EL (cell line): Measurements from ENCODE around the gene UBIAD1.

Experiments used
- DNase-seq: peaks from one replicate; pipeline ENCODE4 v3.0.0-alpha.2; 2016

UBIAD1 gene, protein sequence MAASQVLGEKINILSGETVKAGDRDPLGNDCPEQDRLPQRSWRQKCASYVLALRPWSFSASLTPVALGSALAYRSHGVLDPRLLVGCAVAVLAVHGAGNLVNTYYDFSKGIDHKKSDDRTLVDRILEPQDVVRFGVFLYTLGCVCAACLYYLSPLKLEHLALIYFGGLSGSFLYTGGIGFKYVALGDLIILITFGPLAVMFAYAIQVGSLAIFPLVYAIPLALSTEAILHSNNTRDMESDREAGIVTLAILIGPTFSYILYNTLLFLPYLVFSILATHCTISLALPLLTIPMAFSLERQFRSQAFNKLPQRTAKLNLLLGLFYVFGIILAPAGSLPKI

DNA sequence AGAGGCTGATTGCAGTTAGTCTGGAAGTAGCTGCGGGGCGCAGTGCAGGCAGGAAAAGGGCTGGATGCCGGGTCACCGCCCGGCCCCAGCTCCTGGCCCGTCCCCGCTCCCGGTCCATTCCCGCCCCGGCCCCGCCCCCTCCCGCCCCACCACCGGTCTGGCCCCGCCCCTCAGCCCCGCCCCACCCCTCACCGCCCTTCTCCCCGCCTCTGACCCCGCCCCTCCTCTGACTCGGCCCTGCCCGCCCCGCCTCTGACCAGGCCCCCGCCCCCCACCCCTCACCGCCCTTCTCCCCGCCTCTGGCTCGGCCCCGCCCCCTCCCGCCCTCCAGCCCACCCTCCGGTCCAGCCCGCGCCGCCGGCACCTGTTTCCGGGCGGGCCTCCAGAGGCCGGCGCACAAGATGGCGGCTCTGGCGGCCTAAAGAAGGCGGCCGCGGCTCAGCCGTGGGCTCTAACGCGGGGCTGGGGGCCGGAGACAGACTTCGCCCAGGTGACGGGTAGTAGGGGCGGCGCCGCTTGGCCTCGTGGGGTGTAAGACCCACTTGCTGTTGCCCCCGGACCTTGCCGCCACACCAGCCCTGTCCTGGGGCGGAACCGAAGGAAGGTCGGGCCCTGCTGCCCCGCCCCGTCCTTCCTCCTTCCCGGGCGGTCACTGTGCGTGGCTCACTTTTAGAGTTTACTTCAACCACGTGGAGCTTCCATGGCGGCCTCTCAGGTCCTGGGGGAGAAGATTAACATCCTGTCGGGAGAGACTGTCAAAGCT is at the start of gene UBIAD1:
TSS of gene UBIAD1 (plus strand) at position 367 of the 763 bp plus-strand sequence. CDS start at position 701, 334 bp downstream.
- peak; percentile 87 for DNase-seq

DNA sequence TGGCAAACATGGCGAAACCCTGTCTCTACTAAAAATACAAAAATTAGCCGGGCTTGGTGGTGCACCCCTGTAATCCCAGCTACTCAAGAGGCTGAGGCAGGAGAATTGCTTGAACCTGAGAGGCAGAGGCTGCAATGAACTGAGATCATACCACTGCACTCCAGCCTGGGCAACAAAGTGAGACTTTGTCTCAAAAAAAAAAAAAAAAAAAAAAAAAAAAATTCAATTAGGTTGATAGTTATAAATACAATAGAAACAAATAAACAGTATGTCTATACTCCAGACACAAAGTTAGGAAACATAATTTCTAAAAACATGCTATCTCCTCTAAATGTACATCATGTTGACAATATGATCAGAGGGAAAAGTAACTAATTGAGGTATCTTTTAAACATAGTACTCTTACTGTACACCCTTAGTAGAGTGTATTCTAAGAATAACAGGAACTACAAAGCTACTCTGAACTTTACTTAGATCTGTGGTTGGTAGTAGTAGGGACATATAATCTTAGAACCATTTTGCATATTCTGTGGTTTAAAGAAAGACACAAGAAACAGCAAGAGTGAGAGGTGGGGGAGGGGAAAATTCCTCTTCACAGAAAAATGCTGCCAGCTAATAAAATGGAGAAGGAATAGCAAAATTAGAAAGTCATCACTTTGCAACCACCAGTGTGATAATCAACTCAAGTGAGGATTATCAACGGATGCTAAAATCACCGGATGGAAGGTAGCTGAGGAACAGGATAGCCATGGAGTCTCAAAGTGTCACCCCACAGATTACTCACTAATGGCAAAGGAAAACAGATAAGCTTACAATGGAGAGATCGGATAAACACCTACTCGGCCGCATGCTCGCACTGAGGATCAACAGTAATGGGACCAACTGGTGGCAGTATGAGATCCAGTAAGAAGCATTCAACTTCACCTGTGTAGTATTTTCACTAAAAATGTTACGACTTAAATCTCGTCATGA is 45.6 kb upstream of the UBIAD1 start:
- no peak for DNase-seq

DNA sequence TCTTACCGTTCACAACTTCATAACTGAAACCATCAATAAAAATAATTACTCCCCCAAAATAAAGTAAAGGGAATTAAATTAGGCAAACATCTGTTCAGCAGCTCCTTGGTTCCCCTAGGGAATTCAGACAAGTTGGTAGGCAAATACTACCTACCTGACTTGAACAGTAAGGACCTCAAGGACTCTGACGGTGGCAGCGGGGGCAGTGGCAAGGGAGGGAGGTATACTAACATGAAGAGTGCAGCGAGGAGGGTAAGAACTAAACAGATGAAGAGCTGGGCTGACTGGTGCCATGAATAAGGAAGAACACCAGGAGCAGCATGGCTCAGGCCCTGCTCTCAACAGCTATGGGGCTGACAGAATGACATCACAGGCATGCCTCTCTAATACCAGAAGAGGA is 43.8 kb upstream of the UBIAD1 start:
- DNase-seq: no peak

DNA sequence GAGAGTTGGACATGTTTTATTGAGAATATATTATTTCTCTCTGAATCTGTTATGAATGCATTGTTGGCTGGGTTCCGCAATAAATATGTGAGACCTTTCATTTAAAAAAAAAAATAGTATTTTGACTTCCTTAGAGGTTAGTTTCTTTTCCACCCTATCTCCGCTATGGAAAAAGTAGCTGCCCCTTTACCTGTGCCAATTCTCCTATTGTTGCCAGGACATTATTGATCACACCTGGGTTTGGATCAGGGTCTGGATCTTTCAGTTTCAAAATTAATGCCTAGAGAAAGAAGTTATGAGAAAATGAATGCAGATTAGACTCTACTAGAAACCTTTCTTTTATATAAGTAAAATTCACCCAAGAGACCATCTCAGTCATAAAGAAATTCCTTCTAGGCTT is 39.8 kb upstream of the UBIAD1 start:
- DNase-seq: no peak

DNA sequence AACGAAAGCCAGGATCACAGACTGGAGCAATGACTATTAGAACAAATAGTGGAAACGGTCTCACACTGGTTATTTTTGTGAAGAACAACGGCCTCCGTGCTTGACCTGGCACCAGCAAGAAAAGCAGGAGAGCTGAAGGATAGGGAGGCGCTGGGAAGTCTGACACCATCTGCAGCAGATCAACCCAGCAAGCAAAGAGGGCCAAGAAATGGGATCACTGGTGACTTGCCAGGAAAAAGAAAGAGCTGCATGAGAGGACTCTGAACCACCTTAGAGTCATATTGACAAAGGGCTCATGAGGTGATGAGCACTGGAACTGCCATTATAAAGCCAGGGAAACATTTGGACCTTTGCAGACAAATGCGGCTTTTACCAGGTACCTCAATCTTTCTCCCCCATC is 35.6 kb upstream of the UBIAD1 start:
- DNase-seq: no peak

DNA sequence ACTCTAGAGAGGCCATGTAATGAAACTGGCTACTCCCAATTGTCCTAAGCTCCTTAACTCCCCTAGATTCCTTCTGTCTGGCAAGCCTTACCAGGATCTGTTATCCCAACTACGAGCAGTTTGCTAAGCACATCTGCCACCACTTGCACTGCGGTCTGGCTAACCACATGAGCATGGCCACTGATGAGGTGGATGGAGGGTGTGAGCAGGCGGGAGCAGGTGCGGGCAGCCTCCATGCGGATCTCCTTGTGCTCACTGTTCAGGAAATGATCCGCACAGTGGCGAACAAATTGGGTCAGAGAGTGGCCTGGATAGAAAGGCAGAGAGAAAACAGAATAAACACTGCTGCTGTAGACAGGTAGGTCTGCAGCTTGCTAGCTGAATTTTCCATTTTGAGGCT is 34.7 kb upstream of the UBIAD1 start:
- no peak for DNase-seq

DNA sequence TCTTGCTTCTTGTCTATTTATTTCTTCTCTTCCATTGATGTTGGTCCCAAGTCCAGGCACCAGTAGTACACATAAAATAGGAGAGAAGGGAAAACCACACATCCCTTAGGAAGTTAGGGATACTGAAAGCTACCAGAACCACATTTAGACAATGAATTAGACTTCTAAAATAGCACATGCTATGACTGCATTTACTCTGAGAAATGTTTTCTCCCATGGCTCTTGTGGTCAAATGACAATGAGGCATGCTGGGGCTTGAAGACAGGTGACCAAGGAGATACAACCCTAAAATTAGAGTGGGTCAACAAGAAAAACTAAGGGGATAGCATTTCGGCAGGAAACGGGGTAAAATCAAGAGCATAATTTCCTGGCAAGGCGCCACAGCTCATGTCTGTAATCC is 27.8 kb upstream of the UBIAD1 start:
- no peak for DNase-seq

DNA sequence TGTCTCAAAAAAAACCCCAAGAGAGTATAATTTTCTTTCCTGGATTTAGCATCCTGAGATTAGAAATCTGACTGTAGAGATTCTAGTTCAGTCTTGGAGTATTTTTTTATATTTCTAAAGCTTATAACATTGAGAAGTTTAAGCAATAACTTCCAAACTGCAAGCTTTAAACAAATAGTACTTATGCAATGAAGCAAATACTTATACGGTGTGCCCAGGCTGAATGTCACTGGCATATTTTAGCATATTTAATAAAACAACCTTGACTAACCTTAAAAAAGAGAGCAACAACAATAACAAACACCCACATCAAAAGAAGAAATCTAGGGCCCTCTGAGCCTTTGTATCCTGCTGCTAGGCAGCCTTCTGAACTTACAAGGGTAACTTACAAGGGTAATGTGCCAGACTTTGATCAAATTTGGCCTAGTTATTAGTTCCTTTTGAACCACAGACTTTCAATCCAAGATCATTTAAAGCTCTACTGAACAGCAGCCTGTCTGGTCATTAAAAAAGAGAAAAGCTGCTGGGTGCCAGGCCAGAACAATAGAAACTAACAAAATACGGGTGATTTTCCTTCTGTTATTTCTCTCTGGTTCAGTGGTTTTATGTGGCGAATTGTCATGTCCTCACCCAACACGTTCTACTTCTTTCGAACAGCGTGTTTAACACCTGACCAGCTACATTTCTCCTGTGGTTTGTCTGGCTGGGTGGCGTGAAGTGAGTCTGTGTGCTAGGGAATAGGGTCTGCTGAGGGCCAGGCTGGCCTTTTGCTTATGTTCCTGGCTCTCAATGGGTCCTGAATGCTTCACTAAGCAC is 26.9 kb upstream of the UBIAD1 start:
- DNase-seq: no peak

DNA sequence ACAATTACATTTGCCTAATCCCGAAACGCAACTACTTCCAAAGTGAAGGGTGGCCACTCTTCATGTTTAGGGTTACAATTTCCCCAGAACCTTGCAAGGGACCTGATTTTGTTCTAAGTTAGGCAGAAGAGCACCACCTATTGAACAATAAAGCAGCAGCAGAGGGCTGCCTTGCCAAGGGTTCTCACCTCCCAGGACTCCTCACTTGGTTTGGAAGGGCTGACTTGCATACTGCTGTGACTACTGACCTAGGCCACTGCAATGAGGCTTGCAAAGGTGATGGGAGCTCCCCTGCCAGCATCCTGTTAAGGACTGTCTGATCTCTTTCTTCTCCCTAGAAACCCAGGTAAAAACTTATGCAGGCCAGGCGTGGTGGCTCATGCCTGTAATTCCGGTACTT is 24.8 kb upstream of the UBIAD1 start:
- DNase-seq: no peak

DNA sequence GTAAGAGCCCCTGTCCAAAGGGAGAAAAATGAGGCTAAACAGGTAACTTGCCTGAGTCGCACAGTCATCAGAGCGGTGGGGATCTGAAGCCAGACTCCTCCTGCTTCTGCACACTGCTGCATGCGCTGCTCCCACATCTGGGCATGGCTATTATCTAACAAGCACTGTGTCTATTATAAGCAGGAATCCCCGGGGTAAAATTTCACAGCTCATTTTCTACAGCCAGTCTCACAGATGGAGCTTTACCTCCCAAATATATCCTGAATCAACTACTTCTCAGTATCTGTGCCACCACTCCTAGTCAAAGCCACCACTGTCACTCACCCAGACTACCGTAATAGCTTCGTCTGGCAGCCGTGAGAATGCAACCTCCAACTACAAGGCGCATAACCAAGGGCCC is 20.5 kb upstream of the UBIAD1 start:
- no peak for DNase-seq

DNA sequence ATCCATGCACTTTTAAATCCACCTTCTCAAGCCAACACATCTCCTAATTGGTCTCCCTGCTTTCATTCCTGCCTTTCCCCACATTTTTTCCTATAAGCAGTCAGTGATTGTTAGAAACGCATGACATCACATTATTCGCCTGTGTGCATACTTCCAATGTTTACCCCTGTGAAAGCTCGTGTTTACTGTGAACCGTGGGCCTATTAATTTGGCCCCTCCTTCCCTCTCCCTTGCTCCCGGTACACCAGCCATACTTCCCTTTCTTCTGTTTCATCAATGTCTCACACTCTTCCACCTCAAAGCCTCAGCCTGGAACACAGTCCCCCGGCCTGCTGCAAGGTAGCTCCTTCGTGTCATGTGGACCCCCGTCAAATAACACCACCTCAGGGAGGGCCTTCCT is 19.8 kb upstream of the UBIAD1 start:
- no peak for DNase-seq

DNA sequence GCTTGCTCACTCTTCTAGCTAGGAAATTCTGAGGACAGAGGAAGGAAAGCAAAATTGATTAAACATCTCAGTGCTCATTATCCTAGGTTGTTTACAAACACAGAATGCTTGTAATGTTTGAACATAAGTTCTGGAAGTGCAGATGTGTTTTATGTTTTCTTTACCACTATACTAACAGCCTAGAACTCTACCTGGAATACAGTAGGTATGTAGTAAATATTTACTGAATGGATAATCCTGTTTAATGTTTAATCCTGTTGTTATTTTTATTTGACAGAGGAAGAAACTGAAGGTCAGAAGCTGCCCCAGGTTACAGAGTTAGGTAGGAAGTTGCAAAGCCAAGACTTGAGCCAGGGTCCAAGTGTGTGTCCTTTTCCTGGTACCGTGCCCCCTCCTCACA is 16.7 kb upstream of the UBIAD1 start:
- DNase-seq: no peak

DNA sequence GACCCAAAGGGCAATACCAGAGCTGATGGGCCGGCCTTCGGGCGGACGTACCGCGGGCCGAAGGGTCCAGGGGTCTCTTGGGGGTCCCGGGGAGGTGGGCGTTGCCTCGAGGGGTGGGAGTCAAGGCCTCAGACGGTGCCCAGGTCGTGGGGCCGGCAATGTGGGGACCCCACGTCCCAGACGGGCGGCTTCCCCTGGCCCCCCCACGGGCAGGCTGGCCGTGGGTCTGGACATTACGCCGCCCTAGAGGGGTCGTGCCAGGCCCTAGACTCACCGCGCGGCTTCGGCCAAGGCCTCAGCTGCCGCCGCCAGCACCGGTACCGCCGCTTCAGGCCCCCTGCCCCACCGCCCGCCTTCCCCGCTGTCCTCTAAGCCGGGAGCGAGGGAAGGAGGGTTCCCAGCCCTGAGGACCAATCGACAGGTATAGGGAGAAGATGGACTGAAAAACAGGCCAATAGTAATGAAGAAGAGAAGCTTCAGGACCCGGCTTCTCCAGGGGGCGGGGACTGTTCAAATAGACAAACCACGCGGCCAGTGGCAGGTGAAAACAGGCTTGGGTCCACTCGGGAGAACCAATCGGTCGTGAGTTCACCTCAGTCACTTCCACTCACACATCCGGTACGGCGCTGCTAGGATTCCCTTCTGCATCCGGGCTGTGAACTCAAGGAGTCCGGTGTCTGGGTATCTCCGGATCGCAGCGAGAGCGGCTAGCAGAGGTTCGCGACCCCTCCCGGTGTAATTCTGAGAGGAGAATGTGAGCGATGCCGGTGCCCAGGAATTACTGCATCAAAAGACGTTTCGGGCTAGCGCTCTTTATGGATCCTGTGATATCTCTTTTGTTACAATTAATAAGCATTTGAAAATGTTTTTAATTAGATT is 10.6 kb upstream of the UBIAD1 start, which contains the start of gene MTOR:
TSS of gene MTOR (minus strand) at position 381 of the 879 bp plus-strand sequence. CDS start 3,142 bp downstream, outside the sequence.
- DNase-seq: peak; percentile 100

DNA sequence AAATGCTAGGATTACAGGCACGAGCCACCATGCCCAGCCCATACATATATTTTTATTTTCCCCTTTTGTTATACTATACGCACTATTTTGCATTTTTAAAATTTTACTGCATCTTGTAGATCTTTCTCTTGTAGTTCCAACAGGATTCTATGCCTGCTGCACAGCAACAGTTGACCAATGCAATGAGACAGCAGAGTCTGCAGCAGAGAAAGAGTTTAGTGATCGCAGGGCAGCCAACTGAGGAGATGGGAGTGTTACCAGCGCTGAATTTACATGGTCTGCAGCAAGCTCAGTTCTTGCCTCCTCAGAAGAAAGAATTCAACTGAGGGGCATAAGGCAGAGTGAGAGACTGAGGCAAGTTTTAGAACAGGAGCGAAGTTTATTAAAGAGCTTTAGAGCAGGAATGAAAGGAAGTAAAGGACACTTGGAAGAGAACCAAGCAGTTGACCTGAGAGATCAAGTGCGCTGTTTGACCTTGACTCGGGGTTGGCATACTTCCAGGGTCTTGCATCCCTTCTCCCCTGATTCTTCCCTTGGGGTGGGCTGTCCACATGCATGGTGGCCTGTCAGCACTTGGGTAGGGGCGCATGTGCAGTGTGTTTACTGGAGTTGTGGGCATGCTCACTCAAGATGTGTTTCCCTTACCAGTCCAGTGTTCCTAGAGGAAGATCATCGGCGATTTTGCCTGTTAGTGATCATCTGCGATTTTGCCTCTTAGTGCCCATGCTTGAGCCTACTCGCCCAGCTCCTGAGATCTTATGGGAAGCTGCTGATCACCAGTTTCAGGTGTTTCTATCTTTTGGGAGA is 6.5 kb upstream of the UBIAD1 start:
- DNase-seq: no peak

DNA sequence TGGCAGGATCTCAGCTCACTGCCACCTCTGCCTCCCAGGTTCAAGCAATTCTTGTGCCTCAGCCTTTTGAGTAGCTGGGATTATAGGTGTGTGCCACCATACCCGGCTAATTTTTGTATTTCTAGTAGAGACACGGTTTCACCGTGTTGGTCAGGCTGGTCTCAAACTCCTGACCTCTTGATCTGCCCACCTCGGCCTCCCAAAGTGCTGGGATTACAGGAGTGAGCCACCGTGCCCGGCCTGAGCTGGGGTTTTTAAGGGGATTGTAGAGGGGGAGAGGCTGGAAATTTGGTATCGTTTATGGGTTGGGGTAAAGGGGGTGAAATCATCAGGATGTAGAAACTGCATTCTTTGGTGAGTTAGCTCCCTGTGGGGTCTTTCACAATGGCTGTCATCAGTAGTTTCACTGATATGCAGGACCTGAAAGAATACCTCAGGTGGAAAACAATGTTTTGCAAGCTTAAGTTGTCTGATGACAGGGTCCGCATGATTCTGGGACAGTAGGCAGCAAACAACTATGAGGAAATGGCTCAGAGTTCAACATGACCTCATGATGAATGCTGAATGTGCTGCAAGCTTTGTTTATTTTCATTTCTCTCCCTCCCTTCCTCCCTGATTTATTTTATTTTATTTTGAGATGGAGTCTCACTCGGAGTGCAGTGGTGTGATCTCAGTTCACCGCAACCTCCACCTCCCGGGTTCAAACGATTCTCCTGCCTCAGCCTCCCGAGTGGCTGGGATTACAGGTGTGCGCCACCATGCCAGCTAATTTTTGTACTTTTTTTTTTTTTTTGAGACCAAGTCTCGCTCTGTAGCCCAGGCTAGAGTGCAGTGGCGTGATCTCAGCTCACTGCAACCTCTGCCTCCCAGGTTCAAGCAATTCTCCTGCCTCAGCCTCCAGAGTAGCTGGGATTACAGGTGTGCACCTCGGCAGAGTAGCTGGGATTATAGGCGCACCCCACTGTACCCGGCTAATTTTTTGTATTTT is 5.4 kb upstream of the UBIAD1 start:
- peak; percentile 60 for DNase-seq

DNA sequence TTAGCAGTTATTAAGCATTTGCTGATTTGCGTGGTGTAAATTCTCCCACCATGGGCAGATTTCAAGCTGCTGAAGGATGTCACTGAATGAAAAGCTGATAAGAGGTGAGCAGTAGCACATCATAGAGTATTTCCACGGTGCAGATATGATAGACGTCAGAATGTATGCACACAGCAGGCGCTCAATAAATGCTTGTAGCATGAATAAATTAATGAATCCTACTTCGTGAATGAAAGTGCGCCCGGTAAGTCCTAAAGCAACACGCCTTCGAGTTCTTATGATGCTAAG is 510 bp upstream of the UBIAD1 start:
- DNase-seq: no peak

DNA sequence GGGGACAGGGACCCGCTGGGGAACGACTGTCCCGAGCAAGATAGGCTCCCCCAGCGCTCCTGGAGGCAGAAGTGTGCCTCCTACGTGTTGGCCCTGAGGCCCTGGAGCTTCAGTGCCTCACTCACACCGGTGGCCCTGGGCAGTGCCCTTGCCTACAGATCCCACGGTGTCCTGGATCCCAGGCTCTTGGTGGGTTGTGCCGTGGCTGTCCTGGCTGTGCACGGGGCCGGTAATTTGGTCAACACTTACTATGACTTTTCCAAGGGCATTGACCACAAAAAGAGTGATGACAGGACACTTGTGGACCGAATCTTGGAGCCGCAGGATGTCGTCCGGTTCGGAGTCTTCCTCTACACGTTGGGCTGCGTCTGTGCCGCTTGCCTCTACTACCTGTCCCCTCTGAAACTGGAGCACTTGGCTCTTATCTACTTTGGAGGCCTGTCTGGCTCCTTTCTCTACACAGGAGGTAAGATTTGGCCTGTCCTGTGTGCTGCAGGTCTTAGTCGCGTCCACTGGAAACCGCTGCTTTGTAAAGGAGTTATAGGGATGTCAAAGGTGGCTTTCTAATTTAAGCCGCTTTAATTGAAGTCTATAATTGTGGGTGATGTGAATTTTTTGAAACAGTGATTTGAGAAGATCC is 717 bp downstream of the UBIAD1 start:
- DNase-seq: no peak

DNA sequence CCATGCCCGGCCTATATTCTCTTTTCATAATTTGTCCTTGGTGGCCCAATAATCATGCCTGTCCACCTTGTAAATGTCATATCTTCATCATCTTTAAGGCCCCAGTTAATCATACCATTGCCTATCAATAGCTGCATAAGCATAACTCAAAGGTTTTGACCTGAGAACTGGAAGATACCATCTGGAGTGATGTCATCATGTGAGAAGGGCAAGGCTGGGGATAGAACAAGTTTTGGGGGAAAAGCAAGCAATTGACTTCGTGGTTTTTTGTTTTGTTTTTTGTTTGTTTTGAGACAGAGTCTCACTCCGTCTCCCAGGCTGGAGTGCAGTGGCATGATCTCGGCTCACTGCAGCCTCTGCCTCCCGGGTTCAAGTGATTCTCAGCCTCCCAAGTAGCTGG is 6.2 kb downstream of the UBIAD1 start:
- no peak for DNase-seq

DNA sequence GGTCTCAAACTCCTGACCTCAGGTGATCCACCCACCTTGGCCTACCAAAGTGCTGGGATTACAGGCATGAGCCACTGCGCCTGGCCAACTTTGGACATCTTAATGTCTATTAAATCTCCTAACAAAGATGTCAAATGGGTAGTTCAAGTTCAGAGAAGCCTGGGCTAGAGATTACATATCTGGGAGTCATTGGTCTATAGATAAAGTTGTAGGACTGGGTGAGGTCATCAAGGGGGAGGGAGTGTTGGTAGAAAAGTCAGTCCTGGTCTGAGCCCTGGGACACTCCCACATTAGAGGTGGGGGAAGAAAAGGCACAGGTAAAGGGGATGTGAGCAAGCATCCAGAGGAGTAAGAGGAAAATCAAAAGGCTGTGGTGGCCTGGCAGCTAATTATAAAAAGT is 6.6 kb downstream of the UBIAD1 start:
- DNase-seq: no peak
